ENCODE results near the gene CPLANE1. TPM values are rescaled to one million over a fixed set of nuclear protein-coding genes. Genes with fewer than 3 reads are reported as not detected.

The CPLANE1 gene
- total RNA-seq, 1 experiment from 2014 or later: 3.5 TPM

DNA sequence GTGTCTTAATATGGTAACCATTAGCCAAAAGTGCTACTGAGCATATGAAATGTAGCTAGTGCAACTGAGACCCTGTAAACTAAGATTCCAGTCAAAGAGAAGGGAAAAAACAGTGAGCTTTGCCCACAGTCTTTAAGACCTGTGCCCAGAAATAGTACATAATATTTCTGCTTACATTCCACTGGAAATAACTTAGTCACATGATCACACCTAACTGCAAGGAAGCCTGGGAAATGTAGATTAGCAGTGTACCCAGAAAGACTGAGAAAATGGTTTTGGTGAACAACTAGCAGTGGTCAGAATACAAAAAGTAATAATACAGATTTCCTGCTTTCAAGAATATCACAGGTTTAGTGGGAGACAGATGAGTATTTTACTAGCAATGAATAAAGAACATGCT, 2.5 kb upstream of the CPLANE1 start:
- H3K4me3 ChIP-seq (replicated peaks in 1 of 2; ENCODE audit: low read depth in 1 of 2, low read length in 2 of 2): no peak overlapping the region
- ChIA-PET POLR2A (no interaction called here), RAD21 (ENCODE audit: low non-redundant PET in 1 of 2, low total read pairs in 2 of 2, uncharacterized antibody in 2 of 2, unreplicated experiment in 2 of 2) (no interaction called here), CTCF (no interaction called here)
- no peak for DNase-seq (ENCODE audit: low read depth, low spot score)
- TF ChIP-seq JUND (IDR thresholded peaks at IDR 0.05): no peak
- no peak for TF ChIP-seq CBX3 (IDR thresholded peaks at IDR 0.05; ENCODE audit: low read depth)
- TF ChIP-seq, protein P1, sequence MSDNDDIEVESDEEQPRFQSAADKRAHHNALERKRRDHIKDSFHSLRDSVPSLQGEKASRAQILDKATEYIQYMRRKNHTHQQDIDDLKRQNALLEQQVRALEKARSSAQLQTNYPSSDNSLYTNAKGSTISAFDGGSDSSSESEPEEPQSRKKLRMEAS (IDR thresholded peaks at IDR 0.05): no peak
- no peak for TF ChIP-seq CEBPB (IDR thresholded peaks at IDR 0.05; ENCODE audit: low read depth)
- no peak for TF ChIP-seq TCF7L2 (IDR thresholded peaks at IDR 0.05; ENCODE audit: borderline replicate concordance, extremely low read depth, insufficient read depth, insufficient read length)
- TF ChIP-seq SP1 (IDR thresholded peaks at IDR 0.05; ENCODE audit: low read depth): no peak
- no peak for TF ChIP-seq ZFX (IDR thresholded peaks at IDR 0.05)
- no peak for TF ChIP-seq ELF1 (IDR thresholded peaks at IDR 0.05; ENCODE audit: borderline replicate concordance, low read depth)
- TF ChIP-seq, protein P2, sequence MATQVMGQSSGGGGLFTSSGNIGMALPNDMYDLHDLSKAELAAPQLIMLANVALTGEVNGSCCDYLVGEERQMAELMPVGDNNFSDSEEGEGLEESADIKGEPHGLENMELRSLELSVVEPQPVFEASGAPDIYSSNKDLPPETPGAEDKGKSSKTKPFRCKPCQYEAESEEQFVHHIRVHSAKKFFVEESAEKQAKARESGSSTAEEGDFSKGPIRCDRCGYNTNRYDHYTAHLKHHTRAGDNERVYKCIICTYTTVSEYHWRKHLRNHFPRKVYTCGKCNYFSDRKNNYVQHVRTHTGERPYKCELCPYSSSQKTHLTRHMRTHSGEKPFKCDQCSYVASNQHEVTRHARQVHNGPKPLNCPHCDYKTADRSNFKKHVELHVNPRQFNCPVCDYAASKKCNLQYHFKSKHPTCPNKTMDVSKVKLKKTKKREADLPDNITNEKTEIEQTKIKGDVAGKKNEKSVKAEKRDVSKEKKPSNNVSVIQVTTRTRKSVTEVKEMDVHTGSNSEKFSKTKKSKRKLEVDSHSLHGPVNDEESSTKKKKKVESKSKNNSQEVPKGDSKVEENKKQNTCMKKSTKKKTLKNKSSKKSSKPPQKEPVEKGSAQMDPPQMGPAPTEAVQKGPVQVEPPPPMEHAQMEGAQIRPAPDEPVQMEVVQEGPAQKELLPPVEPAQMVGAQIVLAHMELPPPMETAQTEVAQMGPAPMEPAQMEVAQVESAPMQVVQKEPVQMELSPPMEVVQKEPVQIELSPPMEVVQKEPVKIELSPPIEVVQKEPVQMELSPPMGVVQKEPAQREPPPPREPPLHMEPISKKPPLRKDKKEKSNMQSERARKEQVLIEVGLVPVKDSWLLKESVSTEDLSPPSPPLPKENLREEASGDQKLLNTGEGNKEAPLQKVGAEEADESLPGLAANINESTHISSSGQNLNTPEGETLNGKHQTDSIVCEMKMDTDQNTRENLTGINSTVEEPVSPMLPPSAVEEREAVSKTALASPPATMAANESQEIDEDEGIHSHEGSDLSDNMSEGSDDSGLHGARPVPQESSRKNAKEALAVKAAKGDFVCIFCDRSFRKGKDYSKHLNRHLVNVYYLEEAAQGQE (IDR thresholded peaks at IDR 0.05; ENCODE audit: low read depth): no peak
- TF ChIP-seq EGR1 (IDR thresholded peaks at IDR 0.05; ENCODE audit: low read depth): no peak
- TF ChIP-seq, protein P3, sequence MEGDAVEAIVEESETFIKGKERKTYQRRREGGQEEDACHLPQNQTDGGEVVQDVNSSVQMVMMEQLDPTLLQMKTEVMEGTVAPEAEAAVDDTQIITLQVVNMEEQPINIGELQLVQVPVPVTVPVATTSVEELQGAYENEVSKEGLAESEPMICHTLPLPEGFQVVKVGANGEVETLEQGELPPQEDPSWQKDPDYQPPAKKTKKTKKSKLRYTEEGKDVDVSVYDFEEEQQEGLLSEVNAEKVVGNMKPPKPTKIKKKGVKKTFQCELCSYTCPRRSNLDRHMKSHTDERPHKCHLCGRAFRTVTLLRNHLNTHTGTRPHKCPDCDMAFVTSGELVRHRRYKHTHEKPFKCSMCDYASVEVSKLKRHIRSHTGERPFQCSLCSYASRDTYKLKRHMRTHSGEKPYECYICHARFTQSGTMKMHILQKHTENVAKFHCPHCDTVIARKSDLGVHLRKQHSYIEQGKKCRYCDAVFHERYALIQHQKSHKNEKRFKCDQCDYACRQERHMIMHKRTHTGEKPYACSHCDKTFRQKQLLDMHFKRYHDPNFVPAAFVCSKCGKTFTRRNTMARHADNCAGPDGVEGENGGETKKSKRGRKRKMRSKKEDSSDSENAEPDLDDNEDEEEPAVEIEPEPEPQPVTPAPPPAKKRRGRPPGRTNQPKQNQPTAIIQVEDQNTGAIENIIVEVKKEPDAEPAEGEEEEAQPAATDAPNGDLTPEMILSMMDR (IDR thresholded peaks at IDR 0.05 in 2 of 3, conservative IDR thresholded peaks at IDR 0.05 in 1 of 3; ENCODE audit: borderline replicate concordance in 1 of 3, insufficient read depth in 1 of 3, low read depth in 2 of 3, low read length in 2 of 3): no peak
- no peak for TF ChIP-seq FOSL1 (IDR thresholded peaks at IDR 0.05; ENCODE audit: low read depth)
- no peak for TF ChIP-seq POLR2A (IDR thresholded peaks at IDR 0.05; ENCODE audit: borderline replicate concordance, extremely low read depth, insufficient read depth, insufficient read length)
- no peak for TF ChIP-seq EZH2phosphoT487 (IDR thresholded peaks at IDR 0.05; ENCODE audit: borderline replicate concordance)
- BruUV-seq (replicated peaks): no TSS peak
- H4K20me1 ChIP-seq (ENCODE audit: insufficient read depth): no peaks in the 10 kb centered on the region
- H3K9me2 ChIP-seq (ENCODE audit: insufficient read depth): no peaks in the 10 kb centered on the region
- intact Hi-C loops (cut with micrococcal nuclease): no loop called here
- no peaks in the 10 kb centered on the region for H3K36me3 ChIP-seq (ENCODE audit: control insufficient read depth in 1 of 2, insufficient read depth in 2 of 2, low read length in 2 of 2)
- no peaks in the 10 kb centered on the region for H3K79me2 ChIP-seq (ENCODE audit: insufficient read depth, low read length)
- H3K4me2 ChIP-seq (ENCODE audit: low read length): no peak overlapping the region
- H3K27ac ChIP-seq (ENCODE audit: low read depth, low read length): no peak overlapping the region
- H3K9me3 ChIP-seq (ENCODE audit: control insufficient read depth in 1 of 2, insufficient read depth in 1 of 2, low read depth in 1 of 2, low read length in 2 of 2): no peaks in the 10 kb centered on the region
- peaks cover 4 to 13% of the 10 kb centered on the region in 2 experiments; a peak in 2 of 4 replicates for H3K4me1 ChIP-seq (ENCODE audit: control insufficient read depth in 1 of 2, insufficient read depth in 2 of 2, low read length in 2 of 2)
- H2AFZ ChIP-seq (ENCODE audit: low read depth, low read length, poor library complexity, severe bottlenecking): no peak overlapping the region
- H3K27me3 ChIP-seq (ENCODE audit: insufficient read depth, low read length): no peaks in the 10 kb centered on the region
- no peak overlapping the region for H3K9ac ChIP-seq (ENCODE audit: low read length)
- no peak for ATAC-seq

Measured in HCT116 (cell line).